GM19025 (cell line): ENCODE results near the gene MT1F.
"Not testable (repeated sequence)": the region's sequence is repeated elsewhere in the genome, so short reads cannot be mapped to it uniquely, and the experiment has no call there.

Experiments
- ATAC-seq: cut with Tn5 transposase; IDR thresholded peaks from one replicate; pipeline ENCODE4 v1.9.1; 2021; ENCODE audit warnings: mild to moderate bottlenecking, low read depth, moderate library complexity; ENCODE audit not compliant: unreplicated experiment

MT1F gene

DNA sequence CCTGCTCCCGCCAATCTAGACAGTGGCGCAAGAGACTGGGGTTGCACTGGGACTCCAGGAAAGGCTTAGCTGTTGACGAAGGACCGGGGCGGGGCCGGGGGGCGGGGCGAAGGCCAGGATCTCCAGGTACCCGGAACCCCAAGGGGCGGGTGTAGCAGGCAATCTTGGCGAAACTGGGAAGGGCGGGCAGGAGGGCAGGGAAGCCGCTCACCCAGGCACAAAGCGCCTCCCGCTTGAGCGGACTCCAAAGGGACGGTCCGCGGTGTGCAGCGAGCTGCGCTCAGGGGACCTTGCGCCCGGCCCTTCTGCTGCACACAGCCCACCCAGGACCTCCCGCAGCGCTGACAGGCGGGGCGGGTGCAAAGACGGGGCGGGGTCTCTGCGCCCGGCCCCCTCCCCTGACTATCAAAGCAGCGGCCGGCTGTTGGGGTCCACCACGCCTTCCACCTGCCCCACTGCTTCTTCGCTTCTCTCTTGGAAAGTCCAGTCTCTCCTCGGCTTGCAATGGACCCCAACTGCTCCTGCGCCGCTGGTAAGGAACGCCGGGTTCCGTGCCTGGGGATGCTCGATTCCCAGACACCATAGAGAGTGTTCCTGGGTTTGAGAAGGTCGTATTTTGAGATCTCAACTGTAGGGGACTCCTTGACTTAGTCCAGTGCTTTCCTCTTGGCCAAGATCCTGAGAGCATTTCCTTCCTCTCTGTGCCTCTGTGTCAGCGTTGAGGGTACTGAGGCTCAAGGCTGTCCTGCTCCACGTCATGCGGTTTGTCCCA is at the start of gene MT1F:
Gene MT1F (plus strand): TSS at position 405 of the 772 bp plus-strand sequence. CDS start 100 bp downstream, at position 505.
- no peak for ATAC-seq

DNA sequence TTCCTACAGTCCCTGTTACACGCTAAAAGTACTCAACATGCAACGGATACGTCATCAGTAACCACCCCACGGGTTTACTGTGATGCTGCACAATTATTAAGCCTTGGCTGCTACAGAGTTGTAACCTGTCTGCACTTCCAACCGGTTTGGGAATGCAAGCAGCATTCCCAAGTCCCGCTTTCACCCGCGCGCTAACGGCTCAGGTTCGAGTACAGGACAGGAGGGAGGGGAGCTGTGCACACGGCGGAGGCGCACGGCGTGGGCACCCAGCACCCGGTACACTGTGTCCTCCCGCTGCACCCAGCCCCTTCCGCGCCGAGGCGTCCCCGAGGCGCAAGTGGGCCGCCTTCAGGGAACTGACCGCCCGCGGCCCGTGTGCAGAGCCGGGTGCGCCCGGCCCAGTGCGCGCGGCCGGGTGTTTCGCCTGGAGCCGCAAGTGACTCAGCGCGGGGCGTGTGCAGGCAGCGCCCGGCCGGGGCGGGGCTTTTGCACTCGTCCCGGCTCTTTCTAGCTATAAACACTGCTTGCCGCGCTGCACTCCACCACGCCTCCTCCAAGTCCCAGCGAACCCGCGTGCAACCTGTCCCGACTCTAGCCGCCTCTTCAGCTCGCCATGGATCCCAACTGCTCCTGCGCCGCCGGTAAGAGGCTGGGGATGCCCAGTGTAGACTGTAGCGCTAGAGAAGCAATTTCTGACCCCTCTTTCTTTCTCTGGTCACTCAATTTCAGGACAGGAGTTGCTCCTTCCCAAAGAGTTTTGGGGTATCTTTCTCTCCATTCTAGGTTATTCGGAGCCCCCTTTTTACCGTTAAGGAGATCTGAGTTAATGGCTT is 49.5 kb upstream of the MT1F start, which contains the start of gene MT2A:
Gene MT2A (plus strand): TSS at position 542 of the 833 bp plus-strand sequence. CDS start 72 bp downstream, at position 614.
- ATAC-seq, result peak; percentile 93

DNA sequence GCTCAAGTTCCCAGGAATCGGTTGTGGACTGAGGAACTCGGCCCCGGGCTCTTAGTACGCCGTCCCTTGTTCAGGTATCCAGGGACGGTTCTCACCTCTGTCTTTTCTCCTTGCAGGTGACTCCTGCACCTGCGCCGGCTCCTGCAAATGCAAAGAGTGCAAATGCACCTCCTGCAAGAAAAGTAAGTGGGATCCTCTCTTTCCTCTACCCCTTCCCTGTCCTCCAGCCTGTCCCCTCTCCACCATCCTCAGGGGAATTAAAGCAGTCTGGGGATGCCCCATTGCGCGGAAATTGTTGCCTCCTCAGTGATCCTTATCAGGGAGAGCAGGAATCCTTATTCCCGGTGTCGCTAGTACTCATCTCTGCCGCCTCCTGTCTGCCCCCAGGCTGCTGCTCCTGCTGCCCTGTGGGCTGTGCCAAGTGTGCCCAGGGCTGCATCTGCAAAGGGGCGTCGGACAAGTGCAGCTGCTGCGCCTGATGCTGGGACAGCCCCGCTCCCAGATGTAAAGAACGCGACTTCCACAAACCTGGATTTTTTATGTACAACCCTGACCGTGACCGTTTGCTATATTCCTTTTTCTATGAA is 48.8 kb upstream of the MT1F start:
- ATAC-seq, result no peak

DNA sequence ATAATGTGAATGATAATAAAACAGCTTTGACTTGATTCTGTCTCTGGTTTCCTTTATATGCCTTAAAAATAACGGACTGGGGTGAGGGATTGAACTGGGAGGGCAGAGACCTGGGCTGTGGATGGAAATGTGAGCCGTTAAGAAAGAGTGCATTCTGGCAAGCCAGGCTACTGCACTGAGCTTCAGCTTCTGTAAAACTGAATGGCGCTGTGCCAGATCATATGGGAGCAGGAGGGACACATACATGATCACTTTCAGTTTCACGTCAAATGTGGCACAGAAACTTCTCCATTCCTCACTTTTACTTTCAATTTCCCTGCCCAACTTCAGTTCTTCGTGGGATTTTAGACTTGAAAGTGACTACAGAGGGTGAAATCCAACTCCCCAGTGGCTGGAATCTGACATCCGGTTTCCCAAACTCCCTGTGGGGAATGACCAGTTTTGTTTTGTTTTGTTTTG is 48.3 kb upstream of the MT1F start:
- no peak for ATAC-seq

DNA sequence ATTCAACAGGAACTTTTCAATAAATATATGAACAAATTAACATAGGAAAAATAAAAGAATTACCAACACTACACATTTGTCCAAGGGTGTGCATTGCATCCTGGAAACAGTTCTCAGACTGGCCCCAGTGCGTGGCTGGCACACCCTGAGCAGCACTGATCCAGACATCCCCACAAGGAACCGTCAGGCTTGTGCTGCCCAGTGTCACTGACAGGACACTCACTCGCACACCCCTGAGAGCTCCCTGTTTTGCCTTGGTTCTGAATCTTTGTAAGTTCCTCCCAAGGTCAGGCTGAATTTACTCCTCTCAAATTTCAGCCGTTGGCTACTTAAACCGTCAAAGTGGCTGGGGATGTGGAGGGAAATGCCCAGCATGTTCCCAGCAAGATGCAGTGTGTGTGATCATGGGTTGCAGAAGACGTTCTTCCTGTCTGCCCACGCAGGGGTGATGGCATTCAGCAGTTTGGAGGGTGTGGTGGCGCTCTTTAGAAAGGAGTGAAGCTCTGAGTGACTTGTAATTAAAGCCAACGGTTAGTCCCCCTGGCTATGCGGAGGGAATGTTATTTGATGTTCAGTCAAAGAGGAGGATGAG is 47.6 kb upstream of the MT1F start:
- no peak for ATAC-seq

DNA sequence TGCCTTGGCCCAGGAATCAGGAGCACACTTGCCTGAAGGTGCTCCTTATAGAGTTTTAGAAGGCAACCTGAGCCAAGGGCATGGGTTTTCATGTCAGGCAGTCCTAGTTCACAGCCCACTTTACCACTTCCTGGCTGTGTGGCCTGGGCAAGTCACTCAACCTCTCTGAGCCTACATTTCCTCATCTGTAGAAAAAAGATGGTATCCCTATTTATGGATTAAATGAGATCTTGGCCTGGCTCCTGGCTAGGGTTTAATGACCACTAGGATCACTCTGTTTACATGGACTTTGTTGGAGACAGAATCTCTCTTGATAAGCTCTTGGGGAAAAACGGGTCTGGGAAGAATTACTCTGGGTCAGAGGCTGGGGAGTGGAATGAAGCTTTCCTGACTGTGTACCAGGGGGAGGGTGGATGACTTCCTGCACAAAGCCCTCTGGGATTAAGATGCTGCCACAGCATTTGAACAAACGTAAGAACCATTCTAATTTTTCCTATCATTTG is 47.1 kb upstream of the MT1F start:
- no peak for ATAC-seq

DNA sequence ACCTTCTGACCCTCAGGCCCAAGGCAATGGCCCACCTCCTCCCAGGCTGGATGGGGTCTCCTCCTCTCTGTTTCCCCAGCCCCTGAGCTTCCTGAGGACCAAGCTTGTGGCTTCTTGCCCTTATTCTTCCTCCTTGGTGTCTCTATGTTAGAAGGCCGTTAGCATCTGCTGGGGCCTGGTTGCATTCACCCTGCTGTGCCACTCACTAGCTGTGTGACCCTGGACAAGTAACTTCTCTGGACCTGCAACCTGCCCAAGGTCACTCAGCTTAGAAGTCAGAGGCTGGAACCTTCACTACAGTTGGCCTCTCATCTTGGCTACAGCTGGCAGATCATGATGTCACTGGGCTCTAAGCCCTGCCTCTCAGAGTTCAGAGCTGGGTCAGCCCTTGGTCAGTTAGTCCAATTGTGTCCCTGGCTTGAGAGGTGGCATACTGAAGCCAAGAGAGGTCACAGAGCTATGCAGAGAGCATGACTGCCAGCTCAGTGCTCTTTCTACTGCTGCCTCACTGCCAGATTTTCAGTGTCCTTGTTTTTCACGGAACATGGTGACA is 46.4 kb upstream of the MT1F start:
- ATAC-seq, result no peak

DNA sequence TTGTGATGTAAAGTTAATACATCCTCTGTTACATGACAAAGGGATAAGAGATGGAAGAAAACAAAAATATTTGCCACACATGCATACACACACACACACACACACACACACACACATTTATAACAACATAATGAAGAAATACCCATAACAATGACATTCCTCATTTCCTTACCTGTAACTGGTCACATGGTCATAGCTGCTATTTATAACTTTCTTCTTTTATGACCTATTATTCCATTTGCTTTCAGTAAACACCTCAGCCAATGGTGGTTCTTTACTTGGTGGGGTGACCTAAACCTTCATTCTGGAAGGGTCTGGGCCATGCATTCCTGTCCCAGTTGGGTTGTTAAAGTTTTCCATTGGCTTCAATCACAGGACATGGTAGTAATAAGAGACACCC is 44.1 kb upstream of the MT1F start:
- no peak for ATAC-seq

DNA sequence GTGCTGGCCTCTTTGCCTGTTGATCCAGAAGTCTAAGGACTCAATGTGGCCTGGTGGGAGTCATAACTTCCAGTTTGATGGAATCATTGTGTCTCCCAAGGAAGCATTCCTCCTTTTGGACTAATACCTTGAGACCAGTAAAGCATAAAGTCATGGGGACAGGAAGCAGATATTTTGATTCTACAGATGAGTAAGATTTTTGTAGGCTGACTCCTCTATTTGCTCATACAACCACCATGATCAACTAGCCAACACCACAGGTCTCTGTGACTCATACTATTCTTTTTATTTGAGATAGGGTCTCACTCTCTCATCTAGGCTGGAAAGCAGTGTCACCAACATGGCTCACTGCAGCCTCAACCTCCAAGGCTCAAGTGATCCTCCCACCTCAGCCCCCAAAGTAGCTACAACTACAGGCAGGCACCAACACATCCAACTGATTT is 43.2 kb upstream of the MT1F start:
- ATAC-seq, result no peak

DNA sequence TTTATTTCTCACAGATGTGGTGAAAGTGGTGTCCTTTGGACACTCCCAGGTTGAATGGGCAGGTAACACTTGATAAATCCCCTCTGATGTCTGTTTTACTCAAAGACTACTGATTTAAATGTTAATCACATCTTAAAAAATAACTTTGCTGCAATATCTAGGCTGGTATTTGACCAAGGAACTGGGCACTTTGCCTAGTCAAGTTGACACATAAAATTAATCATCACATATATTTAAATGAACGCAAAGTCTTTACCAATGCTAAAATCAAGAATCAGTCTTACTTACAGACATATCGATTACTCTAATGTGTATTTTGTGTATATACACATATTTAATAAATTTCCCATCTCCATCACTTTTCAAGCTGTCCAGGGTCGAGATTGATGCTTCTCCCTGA is 42.4 kb upstream of the MT1F start:
- no peak for ATAC-seq

DNA sequence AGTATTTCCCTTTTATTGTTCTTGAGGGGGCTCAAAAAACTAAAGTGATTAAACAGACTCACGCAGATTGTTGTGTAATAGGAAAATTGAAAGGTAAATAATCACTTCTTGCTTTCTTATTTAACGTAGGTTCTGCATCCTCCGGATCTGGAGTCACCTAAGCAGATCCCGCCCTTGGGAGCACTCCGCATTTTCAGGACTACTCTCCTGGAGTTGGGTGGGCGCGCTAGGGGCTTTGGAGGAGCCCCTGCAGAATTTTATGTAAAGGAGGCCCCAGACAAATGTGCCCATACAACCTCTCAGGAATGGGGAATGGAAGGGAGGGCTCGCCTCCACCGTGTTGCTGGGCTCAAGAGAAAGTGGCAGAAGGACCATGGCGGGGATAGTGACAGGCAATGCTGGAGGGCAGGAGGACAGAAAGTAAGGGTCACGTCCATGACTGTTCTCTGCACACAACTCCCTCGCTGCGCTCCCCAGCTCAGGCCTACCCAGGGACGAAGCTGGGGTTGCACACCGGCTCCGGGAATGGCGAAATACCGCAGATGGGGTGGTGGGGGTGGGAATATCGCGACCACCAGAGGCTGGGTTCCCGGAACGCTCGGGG is 41.0 kb upstream of the MT1F start:
- no peak for ATAC-seq

DNA sequence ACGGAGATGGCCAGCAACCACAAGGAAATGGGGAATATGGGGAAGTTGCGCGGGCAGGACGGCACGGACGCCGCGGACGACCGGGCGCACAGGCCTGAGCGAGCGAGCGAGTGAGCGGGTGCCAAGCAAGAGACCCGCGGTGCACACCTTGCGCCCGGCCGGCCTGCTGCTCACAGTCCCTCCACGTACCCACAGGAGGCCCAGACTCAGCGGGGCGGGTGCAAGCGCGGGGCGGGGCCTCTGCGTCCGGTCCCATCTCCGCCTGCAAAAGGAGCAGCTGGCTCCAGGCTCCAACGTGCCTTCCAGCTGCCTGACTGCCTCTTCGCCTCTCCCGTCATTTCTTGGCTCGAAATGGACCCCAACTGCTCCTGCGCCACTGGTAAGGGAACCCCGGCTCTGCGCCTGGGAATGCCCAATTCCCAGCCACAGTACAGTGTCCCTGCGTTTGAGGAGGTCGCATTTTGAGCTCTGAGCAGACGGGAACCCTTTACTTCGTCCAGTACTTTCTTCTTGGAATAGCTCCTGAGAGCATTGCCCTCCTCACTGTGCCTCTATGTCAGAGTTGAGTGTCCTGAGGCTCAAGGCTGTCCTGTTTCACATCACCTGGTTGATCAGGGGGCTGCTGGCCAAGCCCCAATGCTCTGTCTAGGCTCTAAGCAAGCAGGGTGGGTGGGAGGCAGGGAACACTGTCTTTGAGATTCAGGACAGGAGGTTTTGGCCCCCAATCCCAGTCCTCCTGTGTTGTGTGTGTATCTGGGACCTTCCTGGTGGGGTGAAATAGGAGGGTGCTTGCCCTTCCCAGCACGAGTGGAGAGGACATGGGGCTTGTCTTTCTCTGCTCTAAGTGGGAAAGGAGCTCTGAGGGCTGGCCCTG is 40.3 kb upstream of the MT1F start:
- ATAC-seq, result no peak

DNA sequence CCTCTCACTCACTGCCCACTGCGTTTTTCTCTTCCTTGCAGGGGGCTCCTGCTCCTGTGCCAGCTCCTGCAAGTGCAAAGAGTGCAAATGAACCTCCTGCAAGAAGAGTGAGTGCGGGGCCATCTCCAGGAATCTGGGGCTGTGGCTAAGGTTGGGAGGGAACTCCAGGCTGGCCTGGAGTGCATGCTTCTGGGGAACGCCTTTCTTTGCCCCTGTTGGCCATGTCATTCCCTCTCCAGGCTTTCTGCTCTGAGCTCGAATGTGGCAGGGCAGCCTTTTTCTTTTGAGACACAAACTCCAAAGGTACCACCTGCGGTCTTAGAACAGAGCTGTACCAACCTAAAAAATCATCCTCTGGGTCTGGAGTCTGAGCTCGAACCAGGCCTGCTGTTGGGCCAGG is 39.6 kb upstream of the MT1F start:
- ATAC-seq, result no peak

DNA sequence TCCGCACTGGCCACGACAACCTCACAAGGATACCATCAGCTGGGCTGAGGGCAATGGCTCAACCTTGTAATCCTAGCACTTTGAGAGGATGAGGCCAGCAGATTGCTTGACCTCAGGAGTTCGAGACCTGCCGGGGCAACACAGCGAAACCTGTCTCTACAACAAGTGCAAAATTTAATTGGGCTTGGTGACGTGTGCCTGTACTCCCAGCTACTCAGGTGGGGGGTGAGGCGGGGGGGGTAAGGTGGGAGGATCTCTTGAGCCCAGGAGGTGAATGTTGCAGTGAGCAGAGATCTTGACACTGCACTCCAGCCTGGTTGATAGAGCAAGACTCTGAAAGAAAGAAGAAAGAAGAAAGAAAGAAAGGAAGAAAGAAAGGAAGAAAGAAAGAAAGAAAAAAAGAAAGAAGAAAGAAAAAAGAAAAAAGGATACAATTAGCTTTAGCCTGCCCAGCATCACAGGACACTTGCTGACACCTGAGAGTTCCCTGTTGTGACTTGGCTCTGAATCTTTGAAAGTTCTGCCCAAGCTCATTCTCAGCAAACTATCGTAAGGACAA is 37.3 kb upstream of the MT1F start:
- ATAC-seq, result no peak

DNA sequence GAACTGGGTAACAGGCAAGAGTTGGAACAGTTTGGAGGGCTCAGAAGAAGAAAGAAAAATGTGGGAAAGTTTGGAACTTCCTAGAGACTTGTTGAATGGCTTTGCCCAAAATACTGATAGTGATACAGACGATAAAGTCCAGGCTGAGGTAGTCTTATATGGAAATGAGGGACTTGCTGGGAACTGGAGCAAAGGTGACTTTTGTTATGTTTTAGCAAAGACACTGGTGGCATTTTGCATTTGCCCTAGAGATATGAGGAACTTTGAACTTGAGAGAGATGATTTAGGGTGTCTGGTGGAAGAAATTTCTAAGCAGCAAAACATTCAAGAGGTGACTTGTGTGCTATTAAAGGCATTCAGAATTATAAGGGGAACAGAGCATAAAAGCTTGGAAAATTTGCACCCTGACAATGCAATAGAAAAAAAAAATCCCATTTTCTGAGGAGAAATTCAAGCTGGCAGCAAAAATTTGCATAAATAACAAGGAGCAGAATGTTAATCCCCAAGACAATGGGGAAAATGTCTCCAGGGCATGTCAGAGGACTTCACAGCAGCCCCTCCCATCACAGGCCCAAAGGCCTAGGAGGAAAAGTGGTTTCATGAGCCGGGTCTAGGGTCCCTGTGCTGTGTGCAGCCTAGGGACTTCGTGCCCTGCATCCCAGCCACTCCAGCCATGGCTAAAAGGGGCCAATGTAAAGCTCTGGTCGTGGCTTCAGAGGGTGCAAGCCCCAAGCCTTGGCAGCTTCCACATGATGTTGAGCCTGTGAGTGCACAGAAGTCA is 35.9 kb upstream of the MT1F start:
- not testable (repeated sequence) for ATAC-seq

DNA sequence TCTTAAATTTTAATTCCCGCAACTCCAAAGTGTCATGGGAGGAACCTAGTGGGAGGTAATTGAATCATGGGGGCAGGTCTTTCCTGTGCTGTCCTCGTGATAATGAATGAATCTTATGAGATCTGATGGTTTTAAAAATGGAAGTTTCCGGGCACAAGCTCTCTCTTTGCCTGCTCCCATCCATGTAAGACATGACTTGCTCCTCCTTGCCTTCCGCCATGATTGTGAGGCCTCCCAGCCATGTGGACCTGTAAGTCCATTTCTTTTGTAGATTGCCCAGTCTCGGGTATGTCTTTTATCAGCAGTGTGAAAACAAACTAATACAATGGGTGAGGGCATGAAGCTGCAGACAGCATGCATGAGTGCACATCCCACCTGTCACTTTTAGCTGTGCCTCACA is 34.6 kb upstream of the MT1F start:
- ATAC-seq, result not testable (repeated sequence)

DNA sequence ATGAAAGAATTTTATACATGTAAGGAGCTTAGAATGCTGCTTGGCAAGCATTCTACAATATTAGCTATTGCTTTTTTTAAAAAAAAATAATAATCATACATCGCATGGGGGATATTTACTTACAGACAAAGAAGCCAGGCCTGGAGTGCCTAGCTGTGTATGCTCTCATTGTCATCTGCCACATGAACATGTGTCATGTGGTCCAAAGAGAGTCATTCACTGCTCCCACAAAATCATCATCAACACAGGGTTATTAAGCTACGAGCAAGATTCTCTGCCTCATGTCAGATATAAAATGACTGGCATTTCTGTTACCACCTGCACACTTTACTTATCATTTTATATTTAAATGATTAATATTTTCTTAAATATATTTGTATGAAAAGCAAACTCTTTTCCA is 34.1 kb upstream of the MT1F start:
- ATAC-seq, result no peak
